ENCODE data around the gene CLCN7.
A peak's percentile ranks its signal among the peaks of the same experiment; 100 is the strongest.

CLCN7 gene

DNA sequence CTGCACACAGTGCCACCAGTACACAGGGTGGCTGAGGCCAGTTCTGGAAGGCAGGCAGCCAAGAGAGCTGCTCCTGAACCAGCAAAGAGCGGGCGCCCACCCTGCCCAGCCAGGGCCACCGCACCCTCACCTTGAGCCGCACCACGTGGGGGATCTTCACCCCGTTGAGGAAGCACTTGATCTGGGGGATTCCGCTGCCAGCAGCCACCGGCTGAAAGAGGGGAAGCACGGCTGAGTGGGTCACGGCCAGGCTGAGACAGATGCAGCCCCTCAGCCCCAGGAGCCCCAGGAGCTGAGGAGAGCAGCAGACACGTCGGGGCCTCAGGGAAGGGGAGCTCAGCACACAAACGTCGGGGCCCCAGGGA is 15.9 kb downstream of the CLCN7 start:
- DNase-seq: no peak

DNA sequence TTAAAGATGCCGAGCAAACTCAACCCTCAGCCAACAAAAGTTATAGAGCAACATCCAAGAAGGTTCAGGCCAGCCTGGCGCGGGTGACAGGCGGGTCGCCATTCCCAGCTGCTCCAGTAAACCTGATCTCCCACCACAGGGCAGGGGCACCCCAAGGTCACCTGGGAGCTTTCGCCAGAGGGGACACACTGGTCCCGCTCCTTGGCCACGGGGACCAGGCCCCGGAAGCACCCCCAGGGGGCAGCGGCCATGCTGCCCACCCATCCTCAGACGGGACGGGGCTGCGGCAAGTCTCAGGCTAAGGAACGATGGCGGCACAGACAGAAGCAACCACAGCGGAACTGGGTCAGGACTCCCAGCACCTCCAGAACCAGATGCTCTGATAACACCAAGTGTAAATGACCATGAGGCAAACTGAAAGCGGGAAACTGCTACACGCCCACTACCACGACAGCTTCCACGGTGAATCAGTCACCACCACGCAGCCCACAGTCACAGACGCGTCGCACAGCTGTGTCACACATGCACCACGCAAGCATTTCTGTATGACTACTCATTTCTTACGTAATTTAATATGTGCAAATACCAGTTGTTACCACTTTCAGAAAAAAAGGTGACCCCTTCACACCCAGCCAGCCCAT is 16.4 kb downstream of the CLCN7 start:
- DNase-seq: peak; percentile 26

DNA sequence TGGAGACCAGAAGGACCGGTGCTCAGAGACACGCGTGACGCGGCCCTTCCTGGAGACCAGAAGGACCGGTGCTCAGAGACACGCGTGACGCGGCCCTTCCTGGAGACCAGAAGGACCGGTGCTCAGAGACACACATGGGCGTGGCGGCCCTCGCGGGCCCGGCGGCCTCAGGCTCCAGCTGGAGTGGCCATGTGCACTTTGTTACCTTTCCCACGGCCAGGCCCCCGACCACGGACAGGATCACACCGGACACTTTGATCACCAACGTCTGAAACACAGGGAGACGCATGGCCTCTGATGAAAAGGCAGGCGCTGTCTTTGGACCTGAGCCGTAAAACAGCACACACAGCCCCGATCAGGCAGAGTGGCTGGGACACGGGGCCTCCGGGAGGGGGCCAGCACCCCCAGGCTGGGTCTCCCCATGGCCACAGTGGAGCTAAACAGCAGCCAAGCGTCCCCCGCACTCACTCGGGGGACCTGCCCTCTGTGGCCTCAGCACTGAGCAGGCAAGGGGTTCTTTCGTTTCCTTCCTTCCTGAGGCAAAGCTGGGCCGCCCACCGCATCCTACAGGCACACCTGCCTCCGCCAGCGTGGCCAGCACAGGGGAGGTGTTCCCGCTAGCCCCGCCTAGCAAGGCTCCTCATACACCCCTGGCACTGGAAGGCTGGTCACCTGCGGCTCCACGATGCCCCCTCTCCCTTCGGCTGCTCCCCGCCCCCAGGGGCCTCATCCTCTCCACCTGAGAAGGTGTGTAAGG is 17.2 kb downstream of the CLCN7 start:
- no peak for DNase-seq

DNA sequence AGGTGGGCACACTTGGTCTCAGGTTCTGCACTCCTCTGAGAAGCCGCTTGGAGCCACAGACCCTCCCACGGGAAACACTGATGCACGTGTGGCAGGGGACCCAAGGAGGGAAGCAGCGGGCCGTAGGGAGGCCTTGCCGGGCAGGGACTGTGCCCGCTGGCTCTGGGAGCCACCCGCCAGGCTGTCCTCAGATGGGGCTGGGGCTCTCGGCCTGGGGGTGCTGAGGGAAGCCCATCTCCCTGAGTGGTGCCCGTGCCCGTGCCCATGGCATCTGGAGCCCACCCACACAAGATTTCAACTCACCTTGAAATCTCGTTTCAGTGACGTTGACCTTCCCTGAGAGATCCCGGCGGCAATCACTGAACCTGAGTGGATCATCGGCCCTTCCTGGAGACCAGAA is 17.9 kb downstream of the CLCN7 start:
- DNase-seq: no peak

DNA sequence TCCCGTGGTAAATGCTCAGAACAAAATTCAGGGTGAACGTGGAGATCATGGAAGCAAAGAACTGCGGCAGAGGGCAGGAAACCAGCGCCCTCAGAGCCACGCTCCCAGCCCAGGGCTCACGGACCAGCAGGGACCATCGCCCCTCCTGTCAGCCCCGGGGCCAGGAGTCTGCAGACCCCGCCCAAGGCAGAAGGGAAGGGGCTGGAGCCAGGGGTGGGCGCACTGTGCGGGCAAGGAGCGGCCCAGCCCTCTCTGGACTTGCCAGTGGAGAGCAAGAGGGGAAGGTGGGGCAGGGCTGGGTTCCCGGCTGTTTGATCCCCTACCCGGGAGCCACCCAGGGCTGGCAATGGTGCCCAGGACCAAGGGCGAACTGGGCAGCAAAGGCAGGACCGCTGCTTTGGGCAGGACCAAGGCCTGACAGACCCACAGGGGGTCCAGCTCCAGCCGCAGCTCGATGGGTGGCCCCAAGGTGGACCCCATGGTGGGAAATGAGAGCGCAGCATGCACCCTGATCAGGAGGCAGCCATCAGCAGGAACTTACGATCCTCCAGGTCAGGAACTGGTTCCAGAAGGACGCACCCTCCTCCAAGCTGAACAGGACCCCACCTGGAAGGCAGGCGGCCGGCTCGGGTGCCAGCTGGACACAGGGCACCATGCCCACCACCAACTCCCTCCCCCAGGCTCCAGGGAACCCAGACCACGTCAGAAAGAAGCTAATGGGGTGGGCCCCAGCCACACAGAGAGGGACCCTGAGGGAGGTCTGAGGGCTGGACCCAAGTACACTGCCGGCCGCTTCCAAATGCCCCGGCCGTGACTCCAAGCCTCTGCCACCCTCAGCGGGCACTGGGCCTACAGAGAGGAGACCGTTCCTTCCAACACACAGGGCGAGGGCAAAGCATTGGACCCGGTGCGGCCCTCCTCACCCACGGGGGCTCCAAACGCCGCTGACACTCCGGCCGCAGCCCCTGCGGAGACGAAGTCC is 19.3 kb downstream of the CLCN7 start:
- DNase-seq: no peak

DNA sequence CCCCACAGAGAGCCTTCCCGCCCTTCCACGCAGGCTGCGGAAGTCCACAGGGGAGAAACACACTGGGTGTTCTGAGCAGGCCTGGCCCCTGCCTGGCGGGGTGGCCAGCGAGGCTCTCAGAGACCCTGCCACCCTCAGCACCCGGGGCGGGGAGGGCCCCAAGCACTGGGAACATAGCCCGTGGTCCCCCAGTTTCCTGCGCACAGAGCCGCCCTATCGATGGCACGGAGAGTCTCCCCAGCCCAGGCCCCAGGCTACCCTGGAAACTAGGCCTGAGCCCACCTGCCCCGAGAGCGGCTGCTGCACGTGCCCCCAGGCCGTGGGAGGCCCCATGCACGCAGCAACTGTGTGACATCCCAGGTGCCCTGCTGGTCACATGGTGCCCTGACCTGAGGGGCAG is 20.3 kb downstream of the CLCN7 start:
- no peak for DNase-seq

DNA sequence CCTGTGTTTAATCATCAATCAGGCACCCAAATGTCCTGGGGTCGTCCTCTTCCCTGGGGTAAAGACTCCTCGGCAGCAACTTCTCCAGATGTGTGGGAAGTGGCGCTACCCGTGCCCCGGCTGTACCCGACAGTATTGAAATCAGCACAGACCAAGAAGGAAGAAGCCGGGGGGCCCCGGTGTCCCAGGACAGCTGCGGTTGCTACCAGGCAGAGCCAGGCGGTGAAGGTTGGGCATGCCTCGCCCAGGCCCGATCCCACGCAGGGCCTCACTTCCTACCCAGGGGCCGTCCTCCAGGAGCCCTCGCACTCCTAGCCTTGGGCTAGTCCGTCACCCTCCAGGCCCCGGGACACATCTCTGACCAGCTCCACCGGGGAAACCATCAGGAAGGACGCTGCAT is 21.5 kb downstream of the CLCN7 start:
- no peak for DNase-seq

DNA sequence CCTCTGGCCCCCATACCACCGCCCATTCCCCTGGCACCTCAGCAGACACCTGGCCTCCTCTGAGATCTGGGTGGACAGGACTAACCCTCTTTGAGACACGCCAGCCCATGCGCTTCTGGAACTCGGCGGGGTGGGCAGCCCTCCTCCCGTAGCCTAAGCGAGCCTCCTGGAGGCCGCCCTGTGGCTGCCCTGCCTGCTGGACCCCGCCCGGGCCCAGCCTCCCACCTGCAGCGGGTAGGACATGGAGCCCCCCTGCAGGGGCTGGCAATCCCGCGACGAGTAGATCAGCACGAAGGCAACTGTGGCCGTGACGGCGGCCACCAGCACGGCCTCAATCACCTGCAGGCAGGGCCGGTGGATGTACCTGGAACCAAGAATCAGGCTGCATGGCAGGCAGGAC is 22.3 kb downstream of the CLCN7 start:
- no peak for DNase-seq

DNA sequence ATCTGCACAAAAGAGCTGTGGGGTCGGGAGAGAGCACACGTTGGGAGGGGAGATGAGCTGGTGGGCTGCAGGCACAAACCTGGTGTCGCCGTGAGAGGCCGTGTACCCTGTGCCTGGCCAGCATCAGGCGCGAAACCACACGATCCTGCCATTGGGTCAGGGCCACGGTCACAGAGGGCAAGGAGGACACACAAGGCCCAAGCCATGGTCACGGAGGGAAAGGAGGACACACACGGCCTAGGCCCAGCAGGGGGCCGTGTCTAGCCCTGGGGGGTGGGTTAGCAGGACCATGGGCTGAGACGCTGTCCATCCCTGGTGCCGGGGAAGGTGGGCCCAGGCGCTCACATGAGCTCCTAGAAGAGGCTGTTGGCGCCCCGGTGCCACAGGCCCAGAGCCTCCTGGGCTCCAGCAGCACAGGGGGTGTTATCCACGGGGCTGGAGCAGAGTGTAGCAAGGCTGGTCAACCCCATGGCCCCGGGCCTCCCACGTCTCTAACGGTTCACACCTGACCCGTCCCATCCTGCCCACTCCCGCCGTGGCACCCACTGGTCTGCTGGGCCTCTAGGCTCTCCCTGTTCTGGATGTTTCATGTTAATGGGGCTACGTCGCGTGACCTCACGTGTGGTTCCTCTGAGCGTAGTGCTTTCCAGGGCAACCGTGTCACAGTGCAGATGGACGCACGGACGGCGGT is 23.0 kb downstream of the CLCN7 start:
- DNase-seq: no peak

DNA sequence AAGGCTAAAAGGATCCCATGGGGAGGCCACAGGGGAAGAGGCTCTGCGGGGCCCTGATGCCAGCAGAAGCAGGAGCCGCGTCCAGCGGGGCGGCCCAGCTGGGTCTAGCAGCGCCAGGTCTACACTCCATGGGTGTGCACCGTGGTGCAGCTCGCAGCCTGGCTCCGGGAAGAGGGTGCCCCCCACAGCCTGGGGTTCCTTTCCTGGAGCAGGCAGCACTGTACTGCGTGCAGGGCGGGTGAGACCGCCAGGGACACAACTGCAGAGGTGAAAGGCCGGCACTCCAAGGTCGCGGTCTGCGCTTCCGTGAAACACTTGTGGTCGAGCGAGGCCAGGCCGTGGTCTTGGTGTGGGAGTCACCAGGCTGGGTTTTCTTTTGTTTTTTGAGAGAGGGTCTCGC is 24.0 kb downstream of the CLCN7 start:
- no peak for DNase-seq

DNA sequence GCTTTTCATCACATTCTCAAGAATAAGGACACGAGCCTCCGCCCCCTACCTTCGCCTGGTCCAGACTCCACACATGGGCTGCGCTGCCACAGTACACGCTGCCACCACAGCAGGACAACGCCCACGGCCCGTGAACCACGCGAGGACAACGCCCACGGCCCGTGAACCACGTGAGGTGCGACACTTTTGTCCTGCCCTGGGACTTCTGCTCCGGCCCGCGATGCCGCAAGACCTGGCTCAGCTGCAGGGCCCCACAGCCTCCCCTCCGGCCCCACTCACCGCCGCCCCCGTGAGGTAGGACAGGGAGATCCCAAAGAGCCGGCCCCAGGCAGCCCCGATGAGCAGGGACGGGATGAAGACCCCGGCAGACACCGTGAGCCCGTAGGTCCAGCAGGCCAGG is 24.6 kb downstream of the CLCN7 start:
- no peak for DNase-seq

DNA sequence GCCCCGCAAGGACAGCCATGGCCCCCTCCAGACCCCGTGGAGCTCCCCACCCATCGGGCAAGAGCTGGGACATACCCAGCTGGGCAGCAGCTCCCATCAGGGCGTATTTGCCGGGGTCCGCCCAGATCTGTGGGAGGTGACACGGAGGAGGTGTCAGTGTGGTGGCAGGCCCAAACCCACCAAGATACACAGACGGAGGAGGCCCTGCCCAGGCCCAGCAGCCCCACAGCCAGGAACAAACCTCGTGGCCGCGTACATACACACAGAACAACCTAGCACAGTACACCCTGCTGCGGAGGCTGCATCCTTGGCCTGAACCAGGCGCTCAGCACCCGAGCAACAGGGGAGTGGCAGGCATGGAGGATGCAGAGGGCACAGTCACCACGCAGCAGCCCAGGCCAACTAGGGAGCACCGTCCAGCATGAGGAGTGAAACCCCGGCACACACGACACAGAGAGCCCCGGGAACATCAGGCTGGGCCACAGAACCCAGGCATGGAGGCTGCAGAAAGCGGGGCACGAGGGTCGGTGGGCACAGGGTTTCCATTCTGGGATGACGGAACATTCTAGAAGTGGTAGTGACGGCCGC is 25.5 kb downstream of the CLCN7 start:
- DNase-seq: no peak

DNA sequence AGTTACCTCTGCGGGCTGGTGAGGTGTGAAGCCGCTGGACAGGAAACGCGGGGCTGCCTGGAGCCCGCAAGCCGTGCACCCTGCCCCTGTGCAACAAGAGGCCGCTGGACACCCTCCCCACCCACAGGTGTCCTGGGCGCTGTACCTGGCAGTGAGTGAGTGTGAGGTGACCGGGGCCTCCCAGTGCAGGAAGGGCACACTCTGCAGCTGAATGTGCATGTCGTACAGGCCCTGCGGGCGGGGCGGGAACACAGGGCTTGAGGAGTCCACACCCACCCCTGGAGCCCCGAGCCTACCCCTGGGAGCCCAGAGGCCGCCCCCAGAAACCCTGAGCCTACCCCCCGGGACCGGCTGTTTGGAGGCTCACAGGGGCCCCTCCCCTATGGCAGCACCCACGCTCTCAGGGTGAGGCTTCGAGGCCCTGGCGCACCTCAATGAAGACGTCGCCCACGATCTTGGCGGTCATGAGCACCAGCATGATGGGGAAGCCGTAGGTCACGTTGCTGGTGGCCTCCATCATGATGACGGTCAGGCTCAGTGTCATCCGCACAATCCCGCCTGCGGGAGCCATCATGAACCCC is 26.2 kb downstream of the CLCN7 start:
- DNase-seq: no peak

DNA sequence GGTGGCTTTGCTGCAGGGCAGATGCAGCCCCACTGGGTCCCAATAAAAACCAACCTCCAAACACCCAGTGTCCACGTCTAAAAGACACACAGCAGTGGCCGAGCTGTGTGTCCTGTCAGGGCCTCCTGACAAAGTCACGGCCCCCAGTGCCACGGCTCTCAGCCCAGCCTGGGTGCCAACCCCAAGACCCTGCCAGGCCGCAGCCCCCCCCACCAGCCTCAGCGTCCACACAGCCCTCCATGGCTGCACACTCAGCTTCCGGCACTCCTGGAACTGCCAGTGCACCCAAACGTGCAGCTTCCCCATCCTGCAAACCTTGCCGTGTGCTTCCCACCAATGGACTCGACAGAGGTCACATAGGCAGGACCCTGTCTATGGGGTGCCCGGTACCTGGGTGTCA is 26.9 kb downstream of the CLCN7 start:
- no peak for DNase-seq

DNA sequence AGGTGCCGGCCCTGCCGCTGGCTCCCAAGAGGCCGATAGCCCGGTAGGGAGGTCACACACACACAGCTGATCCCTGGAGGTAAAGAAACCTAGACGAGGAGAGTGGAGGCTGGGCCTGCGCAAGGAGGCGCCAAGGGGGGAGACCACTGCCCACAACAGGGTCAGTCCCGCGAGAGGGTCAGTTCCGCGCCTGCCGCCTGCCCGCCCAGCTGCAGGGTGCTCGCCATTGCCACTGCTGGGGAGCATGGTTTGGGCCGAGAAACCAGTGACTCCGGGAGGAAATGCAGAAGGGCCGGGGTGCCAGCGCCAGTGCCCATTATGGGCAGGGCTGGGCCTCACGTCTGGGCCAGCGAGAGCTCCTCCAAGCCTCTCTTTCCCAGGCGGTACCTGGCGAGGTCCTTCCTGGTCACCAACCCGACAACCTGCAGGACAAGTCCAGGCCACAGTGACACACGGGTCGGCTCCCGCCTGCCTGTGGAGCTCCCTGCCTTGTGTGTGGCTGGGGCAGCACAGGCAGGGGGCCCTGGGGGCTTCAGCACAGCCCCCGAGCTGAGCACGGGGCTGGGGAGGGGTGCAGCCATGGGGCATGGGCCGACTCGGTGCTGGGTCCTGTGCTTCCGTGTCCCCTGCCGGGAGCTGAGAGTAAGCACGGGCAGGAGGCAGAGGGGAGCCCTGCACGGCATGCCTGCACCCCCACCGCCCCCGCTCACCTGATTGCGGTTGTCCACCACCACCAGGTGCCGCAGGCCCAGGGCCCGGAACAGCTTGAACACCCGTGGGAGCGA is 28.3 kb downstream of the CLCN7 start:
- DNase-seq: no peak

DNA sequence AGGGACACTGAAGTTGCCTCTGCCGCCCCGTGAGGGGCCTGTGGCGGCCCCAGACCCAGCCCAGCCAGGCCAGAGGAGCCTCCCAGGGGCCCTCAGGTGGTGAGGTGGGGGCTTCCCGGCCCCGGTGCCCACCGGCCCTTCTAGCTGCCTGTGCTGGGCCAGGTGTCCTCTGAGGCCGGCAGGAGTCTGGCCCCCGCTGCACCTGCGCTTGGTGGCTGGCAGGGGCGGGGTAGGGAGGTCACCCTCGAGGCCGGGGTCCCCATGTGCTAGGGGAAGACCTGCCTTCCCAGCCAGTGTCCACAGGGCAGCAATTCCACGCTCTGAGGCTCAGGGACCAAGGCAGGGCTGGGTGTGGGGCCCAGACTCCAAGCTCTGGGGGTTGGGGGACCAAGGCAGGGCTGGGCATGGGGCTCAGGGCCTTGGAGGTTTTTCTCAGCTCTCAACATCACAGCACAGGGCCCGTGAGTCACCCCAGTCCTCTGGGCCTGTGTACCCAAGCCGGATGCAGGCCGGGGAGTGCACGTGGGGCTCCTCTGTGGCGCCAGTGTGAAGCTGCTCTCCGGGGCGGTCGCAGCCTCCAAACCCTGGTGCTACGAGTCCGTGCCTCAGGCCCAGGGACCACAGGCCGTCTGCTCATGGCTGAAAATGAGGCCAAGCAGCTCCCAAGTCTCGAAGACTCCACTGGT is 29.2 kb downstream of the CLCN7 start:
- no peak for DNase-seq

DNA sequence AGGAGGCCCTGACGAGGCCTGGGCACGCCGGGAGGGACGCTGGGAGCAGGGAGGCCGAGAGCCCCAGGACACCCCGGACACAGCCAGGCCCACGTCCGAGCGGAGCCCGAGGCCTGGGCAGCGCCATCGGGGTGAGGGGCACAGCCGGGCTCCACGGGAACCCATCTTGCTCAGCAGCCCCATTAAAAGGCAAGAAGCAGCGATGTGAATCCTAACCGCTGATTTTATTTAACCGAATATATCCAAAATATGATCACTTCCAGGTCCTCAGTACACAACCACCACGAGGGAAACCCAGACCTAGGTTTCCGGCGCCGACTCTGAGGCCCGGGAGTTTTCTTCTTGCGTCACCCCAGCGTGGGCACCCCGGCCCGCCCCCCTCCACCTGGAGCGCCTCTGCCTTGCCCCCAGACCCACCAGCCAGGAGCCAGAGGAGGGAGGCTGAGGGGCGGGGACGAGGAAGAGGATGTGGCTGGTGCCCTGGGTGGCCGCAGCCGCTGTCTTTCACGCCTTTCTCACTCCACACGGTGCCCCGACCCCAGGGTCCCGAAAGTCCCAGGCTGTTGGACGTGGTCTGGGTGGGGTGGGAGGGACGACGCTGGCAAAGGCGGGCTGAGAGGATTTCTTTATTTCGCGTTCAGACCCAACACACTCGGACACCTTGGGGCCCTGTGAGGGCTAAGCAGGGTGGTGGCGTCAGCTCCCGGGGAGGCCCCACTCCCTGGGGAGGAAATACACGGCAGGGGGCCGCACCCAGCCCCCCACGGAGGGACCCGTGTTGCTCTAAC is 29.9 kb downstream of the CLCN7 start:
- DNase-seq: no peak

DNA sequence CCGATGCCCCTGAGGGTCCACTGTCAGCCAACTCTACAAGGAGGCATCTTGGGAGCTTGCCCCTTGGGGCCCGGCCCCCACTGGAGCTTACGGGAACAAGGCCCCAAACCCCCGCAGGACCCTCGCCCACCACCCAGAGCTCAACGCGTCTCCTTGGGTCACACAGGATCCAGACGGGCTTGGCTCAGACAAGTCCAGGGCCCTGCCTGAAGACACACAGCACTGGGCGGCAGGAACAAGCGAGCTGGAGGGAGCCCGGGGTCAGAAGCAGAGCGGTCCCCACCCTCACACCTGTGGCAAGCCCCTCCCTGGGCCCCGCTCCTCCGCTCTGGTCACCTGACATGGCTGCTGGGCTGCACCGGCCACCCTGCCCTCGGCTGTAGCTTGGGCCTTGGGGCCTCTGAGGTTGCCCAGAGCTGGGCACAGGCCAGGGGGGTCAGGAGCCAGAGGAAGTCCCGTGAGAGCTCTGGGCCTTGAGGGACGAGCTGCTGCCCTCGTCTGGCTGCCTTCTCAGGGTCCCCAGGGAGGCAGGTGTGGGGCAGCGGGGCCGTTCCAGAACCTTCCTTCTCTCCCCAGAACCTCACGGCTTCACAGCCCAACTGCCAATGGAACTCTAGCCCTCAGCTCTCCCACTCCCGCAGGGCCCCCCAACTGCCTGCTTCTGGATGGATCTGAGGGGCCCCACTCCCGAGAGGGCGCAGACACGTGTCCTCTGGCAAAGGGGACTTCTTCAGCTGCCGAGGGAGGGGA is 30.7 kb downstream of the CLCN7 start, which contains the start of gene CCDC154:
Gene CCDC154 (minus strand): TSS at position 577 of the 750 bp plus-strand sequence. CDS start 234 bp downstream, at position 343.
- no peak for DNase-seq

DNA sequence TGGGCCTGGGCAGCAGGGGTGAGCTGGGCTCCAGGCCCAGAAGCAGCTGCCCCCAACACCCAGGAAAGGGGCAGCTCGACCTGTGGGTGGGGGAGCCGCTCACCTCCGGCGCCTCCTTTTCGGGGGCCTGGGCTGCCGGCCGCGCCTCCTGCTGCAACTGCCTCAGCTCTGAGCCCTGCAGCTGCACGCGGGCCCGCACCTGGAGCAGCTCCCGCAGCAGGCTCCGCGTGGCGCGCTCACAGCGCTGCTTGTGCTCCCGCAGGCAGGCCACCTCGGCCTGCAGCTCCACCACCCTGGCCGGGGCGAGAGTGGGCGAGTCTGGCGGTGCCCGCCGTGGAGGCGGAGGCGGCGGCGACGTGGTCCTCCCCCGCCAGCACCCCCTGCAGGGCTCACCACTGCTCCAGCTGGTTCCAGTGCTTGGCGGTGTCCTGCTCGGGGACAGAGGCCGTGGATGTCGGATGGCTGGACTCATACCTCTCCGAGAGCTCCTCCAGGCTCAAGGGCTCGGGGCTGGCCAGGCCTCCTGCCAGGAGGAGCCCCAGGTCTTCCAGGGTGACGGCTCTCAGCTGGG is 31.3 kb downstream of the CLCN7 start:
- no peak for DNase-seq

Measured in activated CD4-positive, alpha-beta T cell treated with anti-CD3 and anti-CD28 coated beads, Interleukin-2, amount 50 U/mL, for 16 hours (primary cell).